ENCODE measurements around the gene PRG2. TPM values are rescaled to one million over a fixed set of nuclear protein-coding genes. Genes with fewer than 3 reads are reported as not detected.

The PRG2 gene
- total and polyA plus RNA-seq, 2 of the 4 experiments (the other 2 are of a cell fraction) = not detected

- in situ Hi-C loops (cut with MboI; ENCODE audit: low sequenced_read_pairs) (no loop called here), intact Hi-C loops (cut with micrococcal nuclease) (no loop called here), dilution Hi-C loops (cut with HindIII; ENCODE audit: low sequenced_read_pairs, unreplicated experiment) (no loop called here)
- no peak overlapping the region for H3K4ac ChIP-seq (ENCODE audit: low read depth, low read length)
- no peak for ATAC-seq (ENCODE audit: low read depth)
- no peak overlapping the region for H2AFZ ChIP-seq (replicated peaks; ENCODE audit: low read length, poor library complexity)
- H2BK5ac ChIP-seq (ENCODE audit: low read depth, low read length, poor library complexity, severe bottlenecking) = no peak overlapping the region
- no peak overlapping the region for H3K56ac ChIP-seq (ENCODE audit: extremely low read depth, insufficient read depth, low read length)
- H4K8ac ChIP-seq (ENCODE audit: low read depth in 2 of 2, low read length in 2 of 2) = no peak overlapping the region
- H4K5ac ChIP-seq (ENCODE audit: low read depth, low read length) = no peak overlapping the region
- CTCF ChIA-PET = no interaction called here
- H4K91ac ChIP-seq (ENCODE audit: insufficient read depth, low read depth, low read length) = no peak overlapping the region
- no peak overlapping the region for H3K14ac ChIP-seq (replicated peaks; ENCODE audit: low read depth, low read length)
- H3K27ac ChIP-seq (ENCODE audit: insufficient read depth, low read length) = no peak overlapping the region
- H3K27me3 ChIP-seq (ENCODE audit: control insufficient read depth, insufficient read depth, low read length) = peaks cover 46% of the 10 kb centered on the region
- BruUV-seq (replicated peaks) = no TSS peak
- no peaks in the 10 kb centered on the region for H3K79me1 ChIP-seq (ENCODE audit: low read depth in 1 of 2, low read length in 2 of 2)
- no peak overlapping the region for H2AK9ac ChIP-seq (replicated peaks; ENCODE audit: low read depth, low read length, poor library complexity)
- TF ChIP-seq RCOR1 (IDR thresholded peaks at IDR 0.05; ENCODE audit: insufficient replicate concordance, low read length) (no peak), CTCF (conservative IDR thresholded peaks at IDR 0.05; ENCODE audit: low read depth, low read length) (no peak), NFE2L2 (IDR thresholded peaks at IDR 0.05; ENCODE audit: low read depth, low read length) (no peak), POLR2A (IDR thresholded peaks at IDR 0.05; ENCODE audit: low read depth, low read length) (no peak), FOS (IDR thresholded peaks at IDR 0.05; ENCODE audit: low read depth, low read length) (no peak), CEBPB (IDR thresholded peaks at IDR 0.05; ENCODE audit: low read depth, low read length) (no peak), BHLHE40 (IDR thresholded peaks at IDR 0.05; ENCODE audit: low read depth, low read length) (no peak), SMC3 (IDR thresholded peaks at IDR 0.05; ENCODE audit: low read depth, low read length) (no peak), MAZ (IDR thresholded peaks at IDR 0.05; ENCODE audit: borderline replicate concordance, low read depth, low read length) (no peak), MAFK (IDR thresholded peaks at IDR 0.05; ENCODE audit: low read depth, low read length) (no peak), MXI1 (IDR thresholded peaks at IDR 0.05; ENCODE audit: borderline replicate concordance, low read depth, low read length) (no peak), RFX5 (IDR thresholded peaks at IDR 0.05; ENCODE audit: low read depth, low read length) (no peak), ELK1 (IDR thresholded peaks at IDR 0.05; ENCODE audit: borderline replicate concordance, low read depth, low read length) (no peak), RAD21 (IDR thresholded peaks at IDR 0.05; ENCODE audit: low read length) (no peak), CHD1 (IDR thresholded peaks at IDR 0.05; ENCODE audit: low read depth, low read length) (no peak)
- TF ChIP-seq, protein P1, sequence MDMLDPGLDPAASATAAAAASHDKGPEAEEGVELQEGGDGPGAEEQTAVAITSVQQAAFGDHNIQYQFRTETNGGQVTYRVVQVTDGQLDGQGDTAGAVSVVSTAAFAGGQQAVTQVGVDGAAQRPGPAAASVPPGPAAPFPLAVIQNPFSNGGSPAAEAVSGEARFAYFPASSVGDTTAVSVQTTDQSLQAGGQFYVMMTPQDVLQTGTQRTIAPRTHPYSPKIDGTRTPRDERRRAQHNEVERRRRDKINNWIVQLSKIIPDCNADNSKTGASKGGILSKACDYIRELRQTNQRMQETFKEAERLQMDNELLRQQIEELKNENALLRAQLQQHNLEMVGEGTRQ (IDR thresholded peaks at IDR 0.05; ENCODE audit: low read depth, low read length) = no peak
- H2BK15ac ChIP-seq (ENCODE audit: low read depth, low read length) = no peak overlapping the region
- no peak overlapping the region for H2BK120ac ChIP-seq (ENCODE audit: low read depth, low read length)
- no peak overlapping the region for H3K9ac ChIP-seq (ENCODE audit: low read depth, low read length)
- H4K20me1 ChIP-seq (ENCODE audit: insufficient read depth, low read length) = no peaks in the 10 kb centered on the region; the same call in 1 of the 2 replicates
- no peak overlapping the region for H3K4me2 ChIP-seq (ENCODE audit: low read depth, low read length)
- H3K18ac ChIP-seq (ENCODE audit: low read depth, low read length) = no peak overlapping the region
- DNase-seq = no peak
- 53% methylated on average over 6 of the region's 11 CpGs; no CpG with 5 or more reads in 1 of the 2 experiments for WGBS, 2 experiments (ENCODE audit: extremely low coverage in 2 of 2, insufficient read length in 1 of 2)
- no peak overlapping the region for H2AK5ac ChIP-seq (ENCODE audit: low read depth, low read length)
- no peaks in the 10 kb centered on the region for H3K9me1 ChIP-seq (ENCODE audit: insufficient read depth, low read length)
- no peaks in the 10 kb centered on the region for H3K4me1 ChIP-seq (ENCODE audit: control insufficient read depth, insufficient read depth, low read length)
- no peak overlapping the region for H2BK20ac ChIP-seq (ENCODE audit: low read depth, low read length)
- POLR2A ChIA-PET (ENCODE audit: unreplicated experiment) = no interaction called here
- no peaks in the 10 kb centered on the region for H3K9me3 ChIP-seq (ENCODE audit: control insufficient read depth, insufficient read depth, low read length)
- H3K4me3 ChIP-seq (ENCODE audit: insufficient read depth, low read depth, low read length) = no peak overlapping the region
- H3K23ac ChIP-seq (ENCODE audit: low read depth, low read length) = no peak overlapping the region
- H3K36me3 ChIP-seq (ENCODE audit: control insufficient read depth, insufficient read depth, low read length) = no peaks in the 10 kb centered on the region
Measured at GRCh38 chr11:57395905-57396623, 5.6 kb upstream of the PRG2 start.
